ENCODE measurements around the gene CNNM2.

The CNNM2 gene

DNA sequence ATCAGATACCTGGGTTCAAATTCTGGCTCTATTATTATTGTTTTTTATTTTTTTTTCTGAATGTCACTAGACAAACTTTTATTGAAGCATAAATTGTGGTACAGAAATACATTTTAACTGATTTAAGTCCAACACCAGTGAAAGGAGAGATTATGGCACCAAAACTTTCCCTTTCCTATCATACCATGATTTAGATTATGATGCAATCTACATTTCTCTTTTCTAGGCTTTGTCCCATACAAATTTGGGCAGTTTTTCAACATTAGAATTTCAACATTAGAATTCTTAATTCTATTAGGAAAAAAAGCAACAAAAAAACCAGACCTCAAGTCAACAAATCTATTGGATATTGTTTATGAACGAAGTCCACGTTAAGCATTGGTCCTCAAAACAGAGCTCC is 37.8 kb upstream of the CNNM2 start:
- Histone ChIP-seq H3K36me3 (ENCODE audit: control insufficient read depth in 2 of 2, insufficient read depth in 1 of 2, low read length in 2 of 2) (peaks cover 9 to 29% of the 10 kb centered on the region in 2 experiments; a peak in 2 of 3 replicates), H3K27ac (ENCODE audit: extremely low read depth, low read depth, low read length) (no peak overlapping the region), H3K4me3 (ENCODE audit: low read depth, low read length) (no peak overlapping the region), H3K4me1 (ENCODE audit: control insufficient read depth, insufficient read depth, low read length) (no peaks in the 10 kb centered on the region), H3K9me3 (ENCODE audit: control insufficient read depth, insufficient read depth, low read depth, low read length) (no peaks in the 10 kb centered on the region)
- TF ChIP-seq, protein P1, sequence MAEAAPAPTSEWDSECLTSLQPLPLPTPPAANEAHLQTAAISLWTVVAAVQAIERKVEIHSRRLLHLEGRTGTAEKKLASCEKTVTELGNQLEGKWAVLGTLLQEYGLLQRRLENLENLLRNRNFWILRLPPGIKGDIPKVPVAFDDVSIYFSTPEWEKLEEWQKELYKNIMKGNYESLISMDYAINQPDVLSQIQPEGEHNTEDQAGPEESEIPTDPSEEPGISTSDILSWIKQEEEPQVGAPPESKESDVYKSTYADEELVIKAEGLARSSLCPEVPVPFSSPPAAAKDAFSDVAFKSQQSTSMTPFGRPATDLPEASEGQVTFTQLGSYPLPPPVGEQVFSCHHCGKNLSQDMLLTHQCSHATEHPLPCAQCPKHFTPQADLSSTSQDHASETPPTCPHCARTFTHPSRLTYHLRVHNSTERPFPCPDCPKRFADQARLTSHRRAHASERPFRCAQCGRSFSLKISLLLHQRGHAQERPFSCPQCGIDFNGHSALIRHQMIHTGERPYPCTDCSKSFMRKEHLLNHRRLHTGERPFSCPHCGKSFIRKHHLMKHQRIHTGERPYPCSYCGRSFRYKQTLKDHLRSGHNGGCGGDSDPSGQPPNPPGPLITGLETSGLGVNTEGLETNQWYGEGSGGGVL (tag by site-specific recombination; IDR thresholded peaks at IDR 0.05): no peak
- TF ChIP-seq ZFHX2 (tag by site-specific recombination; conservative IDR thresholded peaks at IDR 0.05): no peak
- no peak for TF ChIP-seq ZNF335 (tag by site-specific recombination; conservative IDR thresholded peaks at IDR 0.05)
- no peak for TF ChIP-seq ZSCAN23 (tag by site-specific recombination; IDR thresholded peaks at IDR 0.05)
- TF ChIP-seq, protein P2, sequence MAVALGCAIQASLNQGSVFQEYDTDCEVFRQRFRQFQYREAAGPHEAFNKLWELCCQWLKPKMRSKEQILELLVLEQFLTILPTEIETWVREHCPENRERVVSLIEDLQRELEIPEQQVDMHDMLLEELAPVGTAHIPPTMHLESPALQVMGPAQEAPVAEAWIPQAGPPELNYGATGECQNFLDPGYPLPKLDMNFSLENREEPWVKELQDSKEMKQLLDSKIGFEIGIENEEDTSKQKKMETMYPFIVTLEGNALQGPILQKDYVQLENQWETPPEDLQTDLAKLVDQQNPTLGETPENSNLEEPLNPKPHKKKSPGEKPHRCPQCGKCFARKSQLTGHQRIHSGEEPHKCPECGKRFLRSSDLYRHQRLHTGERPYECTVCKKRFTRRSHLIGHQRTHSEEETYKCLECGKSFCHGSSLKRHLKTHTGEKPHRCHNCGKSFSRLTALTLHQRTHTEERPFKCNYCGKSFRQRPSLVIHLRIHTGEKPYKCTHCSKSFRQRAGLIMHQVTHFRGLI (tag by site-specific recombination; IDR thresholded peaks at IDR 0.05): no peak
- no peak for TF ChIP-seq FEZF1 (tag by site-specific recombination; IDR thresholded peaks at IDR 0.05)
- TF ChIP-seq ZNF664 (tag by site-specific recombination; IDR thresholded peaks at IDR 0.05): no peak
- TF ChIP-seq ZNF792 (tag by site-specific recombination; IDR thresholded peaks at IDR 0.05): no peak
- no peak for TF ChIP-seq ZBTB17 (tag by site-specific recombination; IDR thresholded peaks at IDR 0.05)
- TF ChIP-seq ZNF133 (tag by site-specific recombination; IDR thresholded peaks at IDR 0.05): no peak
- ChIA-PET CTCF (no interaction called here), POLR2A (no interaction called here)

DNA sequence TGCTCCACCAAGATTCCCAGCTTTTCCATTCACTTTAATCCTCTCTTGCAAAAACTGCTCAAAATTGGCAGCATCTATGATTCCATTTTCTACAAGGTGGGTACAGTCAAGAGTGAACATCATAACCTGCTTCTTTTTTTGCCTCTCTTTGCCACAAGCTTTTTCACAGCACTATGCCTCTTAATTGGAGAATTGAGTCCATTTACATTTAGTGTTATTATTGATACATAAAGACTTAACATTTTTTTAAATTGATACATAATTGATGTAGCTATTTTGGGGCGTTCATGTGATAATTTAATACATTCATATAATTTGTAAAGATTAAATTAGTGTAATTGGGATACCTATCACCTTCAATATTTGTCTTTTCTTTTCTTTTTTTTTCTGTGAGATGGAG is 30.0 kb upstream of the CNNM2 start:
- peaks cover 24 to 36% of the 10 kb centered on the region in 2 experiments for H3K36me3 ChIP-seq (ENCODE audit: control insufficient read depth in 2 of 2, insufficient read depth in 1 of 2, low read length in 2 of 2)
- POLR2A ChIA-PET: no interaction called here
- no peaks in the 10 kb centered on the region for H3K4me1 ChIP-seq (ENCODE audit: control insufficient read depth, insufficient read depth, low read length)
- no peak overlapping the region for H3K4me3 ChIP-seq (ENCODE audit: low read depth, low read length)
- H3K27ac ChIP-seq (ENCODE audit: extremely low read depth, low read depth, low read length): no peak overlapping the region
- no peaks in the 10 kb centered on the region for H3K9me3 ChIP-seq (ENCODE audit: control insufficient read depth, insufficient read depth, low read depth, low read length)
- CTCF ChIA-PET: interaction anchor here (1.1 to 1.7 kb wide), 3 partner anchors 12 to 29 kb away, joined by 4 to 6 read pairs (median 4); no protein-coding TSS in a partner anchor
- no peak for TF ChIP-seq ZNF426 (tag by site-specific recombination; IDR thresholded peaks at IDR 0.05)
- TF ChIP-seq ZNF341 (tag by site-specific recombination; IDR thresholded peaks at IDR 0.05; ENCODE audit: low read depth): no peak
- TF ChIP-seq, protein P3, sequence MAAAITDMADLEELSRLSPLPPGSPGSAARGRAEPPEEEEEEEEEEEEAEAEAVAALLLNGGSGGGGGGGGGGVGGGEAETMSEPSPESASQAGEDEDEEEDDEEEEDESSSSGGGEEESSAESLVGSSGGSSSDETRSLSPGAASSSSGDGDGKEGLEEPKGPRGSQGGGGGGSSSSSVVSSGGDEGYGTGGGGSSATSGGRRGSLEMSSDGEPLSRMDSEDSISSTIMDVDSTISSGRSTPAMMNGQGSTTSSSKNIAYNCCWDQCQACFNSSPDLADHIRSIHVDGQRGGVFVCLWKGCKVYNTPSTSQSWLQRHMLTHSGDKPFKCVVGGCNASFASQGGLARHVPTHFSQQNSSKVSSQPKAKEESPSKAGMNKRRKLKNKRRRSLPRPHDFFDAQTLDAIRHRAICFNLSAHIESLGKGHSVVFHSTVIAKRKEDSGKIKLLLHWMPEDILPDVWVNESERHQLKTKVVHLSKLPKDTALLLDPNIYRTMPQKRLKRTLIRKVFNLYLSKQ (tag by site-specific recombination; IDR thresholded peaks at IDR 0.05; ENCODE audit: borderline replicate concordance): no peak
- no peak for TF ChIP-seq ZNF350 (tag by site-specific recombination; IDR thresholded peaks at IDR 0.05)
- no peak for TF ChIP-seq ZNF629 (tag by site-specific recombination; IDR thresholded peaks at IDR 0.05)
- TF ChIP-seq, protein P4, sequence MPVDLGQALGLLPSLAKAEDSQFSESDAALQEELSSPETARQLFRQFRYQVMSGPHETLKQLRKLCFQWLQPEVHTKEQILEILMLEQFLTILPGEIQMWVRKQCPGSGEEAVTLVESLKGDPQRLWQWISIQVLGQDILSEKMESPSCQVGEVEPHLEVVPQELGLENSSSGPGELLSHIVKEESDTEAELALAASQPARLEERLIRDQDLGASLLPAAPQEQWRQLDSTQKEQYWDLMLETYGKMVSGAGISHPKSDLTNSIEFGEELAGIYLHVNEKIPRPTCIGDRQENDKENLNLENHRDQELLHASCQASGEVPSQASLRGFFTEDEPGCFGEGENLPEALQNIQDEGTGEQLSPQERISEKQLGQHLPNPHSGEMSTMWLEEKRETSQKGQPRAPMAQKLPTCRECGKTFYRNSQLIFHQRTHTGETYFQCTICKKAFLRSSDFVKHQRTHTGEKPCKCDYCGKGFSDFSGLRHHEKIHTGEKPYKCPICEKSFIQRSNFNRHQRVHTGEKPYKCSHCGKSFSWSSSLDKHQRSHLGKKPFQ (tag by site-specific recombination; IDR thresholded peaks at IDR 0.05): no peak
- TF ChIP-seq, protein P5, sequence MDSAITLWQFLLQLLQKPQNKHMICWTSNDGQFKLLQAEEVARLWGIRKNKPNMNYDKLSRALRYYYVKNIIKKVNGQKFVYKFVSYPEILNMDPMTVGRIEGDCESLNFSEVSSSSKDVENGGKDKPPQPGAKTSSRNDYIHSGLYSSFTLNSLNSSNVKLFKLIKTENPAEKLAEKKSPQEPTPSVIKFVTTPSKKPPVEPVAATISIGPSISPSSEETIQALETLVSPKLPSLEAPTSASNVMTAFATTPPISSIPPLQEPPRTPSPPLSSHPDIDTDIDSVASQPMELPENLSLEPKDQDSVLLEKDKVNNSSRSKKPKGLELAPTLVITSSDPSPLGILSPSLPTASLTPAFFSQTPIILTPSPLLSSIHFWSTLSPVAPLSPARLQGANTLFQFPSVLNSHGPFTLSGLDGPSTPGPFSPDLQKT (IDR thresholded peaks at IDR 0.05; ENCODE audit: borderline replicate concordance, low read depth, low read length): no peak
- TF ChIP-seq ZNF19 (tag by site-specific recombination; IDR thresholded peaks at IDR 0.05; ENCODE audit: low read depth): no peak
- TF ChIP-seq, protein P6, sequence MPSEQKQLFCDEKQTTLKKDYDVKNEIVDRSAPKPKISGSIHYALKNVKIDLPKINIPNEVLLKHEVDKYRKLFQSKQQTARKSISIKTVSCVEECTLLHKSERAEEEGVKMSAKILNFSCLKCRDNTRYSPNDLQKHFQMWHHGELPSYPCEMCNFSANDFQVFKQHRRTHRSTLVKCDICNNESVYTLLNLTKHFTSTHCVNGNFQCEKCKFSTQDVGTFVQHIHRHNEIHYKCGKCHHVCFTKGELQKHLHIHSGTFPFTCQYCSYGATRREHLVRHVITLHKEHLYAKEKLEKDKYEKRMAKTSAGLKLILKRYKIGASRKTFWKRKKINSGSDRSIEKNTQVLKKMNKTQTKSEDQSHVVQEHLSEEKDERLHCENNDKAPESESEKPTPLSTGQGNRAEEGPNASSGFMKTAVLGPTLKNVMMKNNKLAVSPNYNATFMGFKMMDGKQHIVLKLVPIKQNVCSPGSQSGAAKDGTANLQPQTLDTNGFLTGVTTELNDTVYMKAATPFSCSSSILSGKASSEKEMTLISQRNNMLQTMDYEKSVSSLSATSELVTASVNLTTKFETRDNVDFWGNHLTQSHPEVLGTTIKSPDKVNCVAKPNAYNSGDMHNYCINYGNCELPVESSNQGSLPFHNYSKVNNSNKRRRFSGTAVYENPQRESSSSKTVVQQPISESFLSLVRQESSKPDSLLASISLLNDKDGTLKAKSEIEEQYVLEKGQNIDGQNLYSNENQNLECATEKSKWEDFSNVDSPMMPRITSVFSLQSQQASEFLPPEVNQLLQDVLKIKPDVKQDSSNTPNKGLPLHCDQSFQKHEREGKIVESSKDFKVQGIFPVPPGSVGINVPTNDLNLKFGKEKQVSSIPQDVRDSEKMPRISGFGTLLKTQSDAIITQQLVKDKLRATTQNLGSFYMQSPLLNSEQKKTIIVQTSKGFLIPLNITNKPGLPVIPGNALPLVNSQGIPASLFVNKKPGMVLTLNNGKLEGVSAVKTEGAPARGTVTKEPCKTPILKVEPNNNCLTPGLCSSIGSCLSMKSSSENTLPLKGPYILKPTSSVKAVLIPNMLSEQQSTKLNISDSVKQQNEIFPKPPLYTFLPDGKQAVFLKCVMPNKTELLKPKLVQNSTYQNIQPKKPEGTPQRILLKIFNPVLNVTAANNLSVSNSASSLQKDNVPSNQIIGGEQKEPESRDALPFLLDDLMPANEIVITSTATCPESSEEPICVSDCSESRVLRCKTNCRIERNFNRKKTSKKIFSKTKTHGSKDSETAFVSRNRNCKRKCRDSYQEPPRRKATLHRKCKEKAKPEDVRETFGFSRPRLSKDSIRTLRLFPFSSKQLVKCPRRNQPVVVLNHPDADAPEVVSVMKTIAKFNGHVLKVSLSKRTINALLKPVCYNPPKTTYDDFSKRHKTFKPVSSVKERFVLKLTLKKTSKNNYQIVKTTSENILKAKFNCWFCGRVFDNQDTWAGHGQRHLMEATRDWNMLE (tag by site-specific recombination; conservative IDR thresholded peaks at IDR 0.05; ENCODE audit: low read depth): no peak
- no peak for TF ChIP-seq FEZF1 (tag by site-specific recombination; IDR thresholded peaks at IDR 0.05)
- TF ChIP-seq ZNF514 (tag by site-specific recombination; IDR thresholded peaks at IDR 0.05): no peak
- TF ChIP-seq HOXA7 (CRISPR knock-in tag; IDR thresholded peaks at IDR 0.05; ENCODE audit: borderline replicate concordance): no peak
- no peak for TF ChIP-seq TRIM28 (IDR thresholded peaks at IDR 0.05; ENCODE audit: borderline replicate concordance, low read length)

Measured in HEK293 (cell line).